ENCODE measurements around the gene VCAM1. TPM values are rescaled to one million over a fixed set of nuclear protein-coding genes. Genes with fewer than 3 reads are reported as not detected.

Gene VCAM1
- total and polyA plus RNA-seq, 2 of the 8 experiments (the other 6 are each of a cell fraction or from before 2014, with no cell fraction given), result 0.21 TPM; not detected in 1

DNA sequence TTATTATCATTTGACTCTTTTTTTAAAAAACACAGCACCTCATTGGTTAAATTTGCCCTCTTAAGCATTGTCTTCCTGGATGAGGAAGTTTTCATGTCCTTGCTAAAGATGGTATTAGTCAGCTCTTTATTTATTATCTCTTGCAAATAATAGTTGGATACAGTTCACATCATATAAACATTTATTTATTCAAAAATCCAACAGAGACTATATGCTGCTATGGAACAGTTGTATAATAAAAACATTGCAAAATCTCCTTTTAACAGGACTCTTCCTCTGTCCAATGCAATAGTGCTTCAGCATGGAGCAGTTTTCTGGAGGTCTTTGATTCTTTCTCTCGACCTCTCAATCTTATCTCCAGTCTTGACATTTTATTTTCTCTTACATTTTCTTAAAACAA lies 49.5 kb upstream of the VCAM1 start:
- Histone ChIP-seq H3K27me3 (replicated peaks in 1 of 4; ENCODE audit: control insufficient read depth in 3 of 4, extremely low read depth in 1 of 4, insufficient read depth in 3 of 4, low read length in 3 of 4) (no peaks in the 10 kb centered on the region), H3K79me2 (ENCODE audit: control insufficient read depth in 1 of 2, insufficient read depth in 2 of 2, low read length in 2 of 2) (no peaks in the 10 kb centered on the region), H3K4ac (replicated peaks; ENCODE audit: insufficient read length, low read depth, low read length) (no peak overlapping the region), H3K4me1 (replicated peaks in 1 of 4; ENCODE audit: control insufficient read depth in 3 of 4, insufficient read depth in 4 of 4, low read length in 3 of 4) (no peaks in the 10 kb centered on the region), H3K14ac (ENCODE audit: insufficient read length) (no peak overlapping the region), H3K9me3 (ENCODE audit: insufficient read depth in 2 of 2, low read depth in 1 of 2, low read length in 1 of 2) (peaks cover 7 to 8% of the 10 kb centered on the region in 2 experiments; a peak in 1 of 4 replicates), H2AFZ (ENCODE audit: low read length) (no peak overlapping the region), H4K91ac (replicated peaks; ENCODE audit: insufficient read length, low read length) (no peak overlapping the region), H3K4me3 (ENCODE audit: extremely low read depth in 1 of 4, insufficient read depth in 2 of 4, low read depth in 3 of 4, low read length in 4 of 4) (no peak overlapping the region), H3K36me3 (ENCODE audit: control insufficient read depth in 2 of 4, insufficient read depth in 4 of 4, low read length in 3 of 4) (no peaks in the 10 kb centered on the region), H2BK5ac (ENCODE audit: low read depth, low read length) (no peak overlapping the region), H4K8ac (ENCODE audit: extremely low read depth, insufficient read depth, low read length) (no peak overlapping the region), H3K18ac (ENCODE audit: extremely low read depth, low read length) (no peak overlapping the region), H2BK12ac (ENCODE audit: low read depth, low read length) (no peak overlapping the region), H2BK15ac (ENCODE audit: low read length) (no peak overlapping the region), H3K79me1 (ENCODE audit: low read depth, low read length) (no peaks in the 10 kb centered on the region), H3K4me2 (ENCODE audit: insufficient read depth in 1 of 2, low read depth in 2 of 2, low read length in 2 of 2) (no peak overlapping the region), H3K56ac (replicated peaks; ENCODE audit: insufficient read length, low read depth, low read length) (no peak overlapping the region), H3K23ac (ENCODE audit: insufficient read length) (no peak overlapping the region), H2AK5ac (ENCODE audit: low read depth, low read length) (no peak overlapping the region), H4K20me1 (replicated peaks in 1 of 2; ENCODE audit: control insufficient read depth in 1 of 2, insufficient read depth in 2 of 2, low read length in 2 of 2) (no peaks in the 10 kb centered on the region), H3K9ac (replicated peaks in 1 of 4; ENCODE audit: extremely low read depth in 1 of 4, low read depth in 3 of 4, low read length in 3 of 4) (no peak overlapping the region), H4K5ac (ENCODE audit: insufficient read length, low read depth, low read length) (no peak overlapping the region), H3K27ac (ENCODE audit: low read depth, low read length) (no peak overlapping the region), H2BK120ac (replicated peaks; ENCODE audit: low read depth, low read length) (no peak overlapping the region), H2BK20ac (ENCODE audit: low read length) (no peak overlapping the region), H3K23me2 (ENCODE audit: low read depth, low read length) (no peaks in the 10 kb centered on the region)
- DNase-seq (ENCODE audit: low read depth in 1 of 2, low spot score in 2 of 2), result no peak
- ChIA-PET CTCF (ENCODE audit: partially characterized antibody) (interaction anchor here (1.1 kb wide), 1 partner anchor 12 kb away, joined by 3 read pairs; no protein-coding TSS in a partner anchor), POLR2A (ENCODE audit: partially characterized antibody) (no interaction called here)
- no peak for FAIRE-seq
- WGBS, 2 experiments (ENCODE audit: extremely low coverage in 1 of 2, insufficient coverage in 1 of 2, insufficient read length in 1 of 2, insufficient replicate concordance in 2 of 2, low coverage in 1 of 2, low lambda C conversion rate in 2 of 2, missing lambda C conversion rate in 1 of 2), result 90% methylated on average over 1 of the region's 1 CpG; no CpG with 5 or more reads in 1 of the 2 experiments
- TF ChIP-seq PHF8 (conservative IDR thresholded peaks at IDR 0.05; ENCODE audit: low read depth, low read length) (no peak), EP300 (IDR thresholded peaks at IDR 0.05; ENCODE audit: borderline replicate concordance in 1 of 2, low read depth in 2 of 2, low read length in 2 of 2) (no peak), GABPA (IDR thresholded peaks at IDR 0.05; ENCODE audit: borderline replicate concordance, insufficient read depth, low read length) (no peak), CBX5 (IDR thresholded peaks at IDR 0.05; ENCODE audit: low read depth, low read length) (no peak), CTBP2 (IDR thresholded peaks at IDR 0.05; ENCODE audit: borderline replicate concordance, insufficient read depth, insufficient read length, low read length) (no peak), SP4 (IDR thresholded peaks at IDR 0.05; ENCODE audit: low read length) (no peak), TAF1 (IDR thresholded peaks at IDR 0.05; ENCODE audit: low read depth, low read length) (no peak), HDAC2 (IDR thresholded peaks at IDR 0.05; ENCODE audit: borderline replicate concordance in 1 of 2, low read depth in 2 of 2, low read length in 2 of 2) (no peak), BRCA1 (IDR thresholded peaks at IDR 0.05; ENCODE audit: low read depth, low read length) (no peak)
- TF ChIP-seq, protein P1, sequence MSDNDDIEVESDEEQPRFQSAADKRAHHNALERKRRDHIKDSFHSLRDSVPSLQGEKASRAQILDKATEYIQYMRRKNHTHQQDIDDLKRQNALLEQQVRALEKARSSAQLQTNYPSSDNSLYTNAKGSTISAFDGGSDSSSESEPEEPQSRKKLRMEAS (IDR thresholded peaks at IDR 0.05), result no peak
- TF ChIP-seq, protein P2, sequence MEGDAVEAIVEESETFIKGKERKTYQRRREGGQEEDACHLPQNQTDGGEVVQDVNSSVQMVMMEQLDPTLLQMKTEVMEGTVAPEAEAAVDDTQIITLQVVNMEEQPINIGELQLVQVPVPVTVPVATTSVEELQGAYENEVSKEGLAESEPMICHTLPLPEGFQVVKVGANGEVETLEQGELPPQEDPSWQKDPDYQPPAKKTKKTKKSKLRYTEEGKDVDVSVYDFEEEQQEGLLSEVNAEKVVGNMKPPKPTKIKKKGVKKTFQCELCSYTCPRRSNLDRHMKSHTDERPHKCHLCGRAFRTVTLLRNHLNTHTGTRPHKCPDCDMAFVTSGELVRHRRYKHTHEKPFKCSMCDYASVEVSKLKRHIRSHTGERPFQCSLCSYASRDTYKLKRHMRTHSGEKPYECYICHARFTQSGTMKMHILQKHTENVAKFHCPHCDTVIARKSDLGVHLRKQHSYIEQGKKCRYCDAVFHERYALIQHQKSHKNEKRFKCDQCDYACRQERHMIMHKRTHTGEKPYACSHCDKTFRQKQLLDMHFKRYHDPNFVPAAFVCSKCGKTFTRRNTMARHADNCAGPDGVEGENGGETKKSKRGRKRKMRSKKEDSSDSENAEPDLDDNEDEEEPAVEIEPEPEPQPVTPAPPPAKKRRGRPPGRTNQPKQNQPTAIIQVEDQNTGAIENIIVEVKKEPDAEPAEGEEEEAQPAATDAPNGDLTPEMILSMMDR (IDR thresholded peaks at IDR 0.05; ENCODE audit: control extremely low read depth in 1 of 3, insufficient read depth in 1 of 3, low read depth in 1 of 3, low read length in 3 of 3), result no peak

All from H1 (cell line).